HEK293T (cell line): ENCODE data around the gene RANGAP1.

ENCODE experiments used
- CTCF ChIA-PET: fragments of 350-600 bp; formaldehyde crosslinking; extraction: SDS; loops from one replicate; lab custom pipeline; 2021; ENCODE audit warnings: antibody characterized with exemption, inconsistent platforms; lab: Yijun Ruan, JAX
- POLR2A ChIA-PET: fragments of 350-600 bp; formaldehyde crosslinking; extraction: SDS; loops from one replicate; lab custom pipeline; 2020; ENCODE audit warnings: antibody characterized with exemption, inconsistent platforms; lab: Yijun Ruan, JAX
- DNase-seq: peaks from one replicate; pipeline ENCODE4 v3.0.0; 2012; ENCODE audit warnings: mixed read lengths; ENCODE audit errors: extremely low spot score
- ARNT ChIP-seq: fragments of 450-650 bp; IDR thresholded peaks from 2 replicates; pipeline ENCODE4 v1.6.1; 2017; ENCODE audit warnings: mild to moderate bottlenecking
- BHLHE40 ChIP-seq: fragments of 450-650 bp; IDR thresholded peaks from 2 replicates; pipeline ENCODE4 v1.6.1; 2016; ENCODE audit warnings: mild to moderate bottlenecking, moderate library complexity, borderline replicate concordance
- CTBP1 ChIP-seq: fragments of 450-650 bp; IDR thresholded peaks from 2 replicates; pipeline ENCODE4 v1.6.1; 2016; ENCODE audit warnings: borderline replicate concordance
- ELF4 ChIP-seq: fragments of 450-650 bp; IDR thresholded peaks from 2 replicates; pipeline ENCODE4 v1.6.1; 2017; ENCODE audit warnings: antibody characterized with exemption
- FOXA1 ChIP-seq: fragments of 450-650 bp; IDR thresholded peaks from 2 replicates; pipeline ENCODE4 v1.6.1; 2016; ENCODE audit warnings: mild to moderate bottlenecking
- FOXK2 ChIP-seq: fragments of 450-650 bp; IDR thresholded peaks from 2 replicates; pipeline ENCODE4 v1.6.1; 2016; ENCODE audit warnings: mild to moderate bottlenecking
- FOXM1 ChIP-seq: fragments of 450-650 bp; IDR thresholded peaks from 2 replicates; pipeline ENCODE4 v1.6.1; 2017; ENCODE audit warnings: mild to moderate bottlenecking, borderline replicate concordance
- HDGF ChIP-seq: fragments of 450-650 bp; IDR thresholded peaks from 2 replicates; pipeline ENCODE4 v1.6.1; 2017; ENCODE audit warnings: antibody characterized with exemption, borderline replicate concordance
- L3MBTL2 ChIP-seq: fragments of 450-650 bp; conservative IDR thresholded peaks from 2 replicates; pipeline ENCODE4 v1.6.1; 2016; ENCODE audit warnings: mild to moderate bottlenecking
- LEF1 ChIP-seq: fragments of 450-650 bp; IDR thresholded peaks from 2 replicates; pipeline ENCODE4 v1.6.1; 2017; ENCODE audit warnings: mild to moderate bottlenecking, borderline replicate concordance
- NFRKB ChIP-seq: fragments of 450-650 bp; IDR thresholded peaks from 2 replicates; pipeline ENCODE4 v1.6.1; 2016; ENCODE audit warnings: mild to moderate bottlenecking, moderate library complexity
- PKNOX1 ChIP-seq: fragments of 450-650 bp; IDR thresholded peaks from 2 replicates; pipeline ENCODE4 v1.6.1; 2016
- SP1 ChIP-seq: fragments of 450-650 bp; IDR thresholded peaks from 2 replicates; pipeline ENCODE4 v1.6.1; 2017
- SUZ12 ChIP-seq: fragments of 450-650 bp; IDR thresholded peaks from 2 replicates; pipeline ENCODE4 v1.6.1; 2016; ENCODE audit warnings: mild to moderate bottlenecking
- TARDBP ChIP-seq: fragments of 450-650 bp; IDR thresholded peaks from 2 replicates; pipeline ENCODE4 v1.6.1; 2016
- ZNF384 ChIP-seq: fragments of 450-650 bp; IDR thresholded peaks from 2 replicates; pipeline ENCODE4 v1.6.1; 2016

Gene RANGAP1

GRCh38 chr22:41223535-41223934 lies 62.5 kb downstream of the RANGAP1 start:
- POLR2A ChIA-PET: no interaction called here
- TF ChIP-seq SUZ12 (no peak), TARDBP (no peak), CTBP1 (no peak), ZNF384 (no peak), ARNT (no peak), FOXA1 (no peak), ELF4 (no peak), FOXK2 (no peak), NFRKB (no peak), HDGF (no peak), PKNOX1 (no peak), LEF1 (no peak), L3MBTL2 (no peak), SP1 (no peak), BHLHE40 (no peak), FOXM1 (no peak)

GRCh38 chr22:41222846-41223507 lies 63.0 kb downstream of the RANGAP1 start:
- POLR2A ChIA-PET: no interaction called here
- CTCF ChIA-PET: no interaction called here
- TF ChIP-seq ZNF384: no peak
- no peak for DNase-seq

More at GRCh38 chr22:41223535-41223934, 62.5 kb downstream of the RANGAP1 start:
- no peak for DNase-seq
- CTCF ChIA-PET: no interaction called here

GRCh38 chr22:41217553-41218157 lies 68.3 kb downstream of the RANGAP1 start:
- ChIA-PET POLR2A (interaction anchor here (0.8 to 1.4 kb wide), 2 partner anchors 26 to 163 kb away, joined by 3 read pairs; no protein-coding TSS in a partner anchor), CTCF (no interaction called here)
- DNase-seq: no peak
- TF ChIP-seq FOXA1 (no peak), BHLHE40 (no peak), NFRKB (no peak), PKNOX1 (no peak), CTBP1 (no peak), LEF1 (no peak), ELF4 (no peak), SP1 (no peak), SUZ12 (no peak), ZNF384 (no peak), HDGF (no peak), FOXK2 (no peak)

GRCh38 chr22:41216984-41217383 lies 69.0 kb downstream of the RANGAP1 start:
- ChIA-PET POLR2A (interaction anchor here (1.4 kb wide), 1 partner anchor 27 kb away, joined by 3 read pairs; no protein-coding TSS in a partner anchor), CTCF (no interaction called here)
- DNase-seq: no peak
- TF ChIP-seq FOXM1: no peak
- no peak for TF ChIP-seq PKNOX1
- TF ChIP-seq HDGF: no peak
- TF ChIP-seq SUZ12: no peak
- TF ChIP-seq LEF1: no peak
- TF ChIP-seq ARNT: no peak
- no peak for TF ChIP-seq SP1
- no peak for TF ChIP-seq NFRKB
- no peak for TF ChIP-seq ZNF384
- no peak for TF ChIP-seq FOXA1
- no peak for TF ChIP-seq L3MBTL2
- TF ChIP-seq FOXK2: no peak
- no peak for TF ChIP-seq BHLHE40
- no peak for TF ChIP-seq TARDBP
- TF ChIP-seq ELF4: no peak
- TF ChIP-seq CTBP1: no peak

- no peak for DNase-seq
- POLR2A ChIA-PET: no interaction called here
- TF ChIP-seq TARDBP (no peak), NFRKB (no peak), SP1 (no peak), ELF4 (no peak), L3MBTL2 (no peak), FOXK2 (no peak), FOXA1 (no peak), LEF1 (no peak), ARNT (no peak), ZNF384 (no peak), CTBP1 (no peak), BHLHE40 (no peak), HDGF (no peak), SUZ12 (no peak), FOXM1 (no peak), PKNOX1 (no peak)
- CTCF ChIA-PET: no interaction called here
Measured at GRCh38 chr22:41215926-41216325, 70.1 kb downstream of the RANGAP1 start.

GRCh38 chr22:41215409-41215808 lies 70.6 kb downstream of the RANGAP1 start:
- ChIA-PET CTCF (no interaction called here), POLR2A (no interaction called here)
- no peak for DNase-seq
- no peak for TF ChIP-seq SP1
- TF ChIP-seq ARNT: no peak
- no peak for TF ChIP-seq FOXK2
- TF ChIP-seq L3MBTL2: no peak
- no peak for TF ChIP-seq BHLHE40
- TF ChIP-seq PKNOX1: no peak
- no peak for TF ChIP-seq TARDBP
- TF ChIP-seq SUZ12: no peak
- TF ChIP-seq CTBP1: no peak
- TF ChIP-seq FOXA1: no peak
- no peak for TF ChIP-seq LEF1
